ENCODE data around the gene CORO6.

CORO6 gene

DNA sequence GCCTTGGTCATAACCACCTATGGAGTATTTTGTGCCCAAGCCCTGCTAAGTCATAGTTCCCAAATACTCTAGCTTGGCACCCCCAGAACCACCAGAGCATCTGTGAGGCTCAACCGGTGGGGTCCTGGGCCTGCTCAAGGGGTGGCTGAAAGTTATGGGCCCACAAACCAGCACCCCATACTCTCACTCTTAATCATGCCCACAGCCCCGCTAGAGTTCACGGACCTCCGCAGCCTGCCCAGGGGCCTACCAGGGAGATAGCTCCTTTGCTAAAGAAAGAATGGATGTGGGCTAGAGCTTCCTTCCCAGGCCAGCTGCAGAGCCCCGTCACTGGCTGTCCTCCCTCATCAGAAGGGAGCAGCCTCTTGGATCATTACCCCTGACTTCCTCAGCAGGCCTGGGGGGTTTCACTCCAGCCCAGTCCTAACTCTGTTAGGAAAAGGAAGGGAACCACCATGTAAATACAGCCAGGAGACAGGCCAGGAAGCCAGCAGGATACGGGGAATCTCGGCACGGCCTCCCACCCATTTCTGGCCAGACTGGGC lies 34.6 kb downstream of the CORO6 start:
- TF ChIP-seq POLR2AphosphoS5 (IDR thresholded peaks at IDR 0.05; ENCODE audit: low read depth, low read length) (no peak), SIN3A (IDR thresholded peaks at IDR 0.05; ENCODE audit: borderline replicate concordance, insufficient read depth, low read length) (no peak; the same call in 1 of the 2 replicates), FOXP2 (optimal IDR thresholded peaks at IDR 0.05; ENCODE audit: borderline replicate concordance, extremely low read depth, extremely low read length, insufficient read depth) (no peak), TAF1 (IDR thresholded peaks at IDR 0.05; ENCODE audit: borderline replicate concordance, insufficient read depth, low read length) (no peak)
- TF ChIP-seq, protein P1, sequence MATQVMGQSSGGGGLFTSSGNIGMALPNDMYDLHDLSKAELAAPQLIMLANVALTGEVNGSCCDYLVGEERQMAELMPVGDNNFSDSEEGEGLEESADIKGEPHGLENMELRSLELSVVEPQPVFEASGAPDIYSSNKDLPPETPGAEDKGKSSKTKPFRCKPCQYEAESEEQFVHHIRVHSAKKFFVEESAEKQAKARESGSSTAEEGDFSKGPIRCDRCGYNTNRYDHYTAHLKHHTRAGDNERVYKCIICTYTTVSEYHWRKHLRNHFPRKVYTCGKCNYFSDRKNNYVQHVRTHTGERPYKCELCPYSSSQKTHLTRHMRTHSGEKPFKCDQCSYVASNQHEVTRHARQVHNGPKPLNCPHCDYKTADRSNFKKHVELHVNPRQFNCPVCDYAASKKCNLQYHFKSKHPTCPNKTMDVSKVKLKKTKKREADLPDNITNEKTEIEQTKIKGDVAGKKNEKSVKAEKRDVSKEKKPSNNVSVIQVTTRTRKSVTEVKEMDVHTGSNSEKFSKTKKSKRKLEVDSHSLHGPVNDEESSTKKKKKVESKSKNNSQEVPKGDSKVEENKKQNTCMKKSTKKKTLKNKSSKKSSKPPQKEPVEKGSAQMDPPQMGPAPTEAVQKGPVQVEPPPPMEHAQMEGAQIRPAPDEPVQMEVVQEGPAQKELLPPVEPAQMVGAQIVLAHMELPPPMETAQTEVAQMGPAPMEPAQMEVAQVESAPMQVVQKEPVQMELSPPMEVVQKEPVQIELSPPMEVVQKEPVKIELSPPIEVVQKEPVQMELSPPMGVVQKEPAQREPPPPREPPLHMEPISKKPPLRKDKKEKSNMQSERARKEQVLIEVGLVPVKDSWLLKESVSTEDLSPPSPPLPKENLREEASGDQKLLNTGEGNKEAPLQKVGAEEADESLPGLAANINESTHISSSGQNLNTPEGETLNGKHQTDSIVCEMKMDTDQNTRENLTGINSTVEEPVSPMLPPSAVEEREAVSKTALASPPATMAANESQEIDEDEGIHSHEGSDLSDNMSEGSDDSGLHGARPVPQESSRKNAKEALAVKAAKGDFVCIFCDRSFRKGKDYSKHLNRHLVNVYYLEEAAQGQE (IDR thresholded peaks at IDR 0.05; ENCODE audit: insufficient read depth in 1 of 2, low read depth in 2 of 2, low read length in 2 of 2), result no peak

DNA sequence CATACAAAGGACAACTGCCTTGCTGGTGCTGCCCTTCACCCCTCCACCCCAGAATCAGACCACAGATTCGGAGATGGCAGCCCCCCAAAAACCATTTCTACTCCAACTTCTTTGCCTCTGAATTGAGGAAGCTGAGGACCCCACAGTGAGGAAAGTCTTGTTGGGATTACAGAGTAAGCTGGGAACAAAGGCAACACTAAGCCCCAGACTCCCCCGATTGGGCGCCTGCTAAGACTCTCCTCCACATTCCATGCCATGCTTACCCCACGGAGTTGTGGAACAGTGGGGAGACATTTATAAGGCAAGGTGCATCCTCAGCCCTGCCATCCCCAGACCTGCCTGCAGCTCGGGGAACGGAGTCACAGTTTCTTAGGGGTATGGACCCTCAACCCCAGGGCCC lies 35.1 kb downstream of the CORO6 start:
- TF ChIP-seq POLR2AphosphoS5 (IDR thresholded peaks at IDR 0.05; ENCODE audit: low read depth, low read length) (no peak), FOXP2 (optimal IDR thresholded peaks at IDR 0.05; ENCODE audit: borderline replicate concordance, extremely low read depth, extremely low read length, insufficient read depth) (no peak), SIN3A (IDR thresholded peaks at IDR 0.05; ENCODE audit: borderline replicate concordance, insufficient read depth, low read length) (no peak), TAF1 (IDR thresholded peaks at IDR 0.05; ENCODE audit: borderline replicate concordance, insufficient read depth, low read length) (no peak)
- TF ChIP-seq, protein P1 (IDR thresholded peaks at IDR 0.05; ENCODE audit: insufficient read depth in 1 of 2, low read depth in 2 of 2, low read length in 2 of 2), result no peak

DNA sequence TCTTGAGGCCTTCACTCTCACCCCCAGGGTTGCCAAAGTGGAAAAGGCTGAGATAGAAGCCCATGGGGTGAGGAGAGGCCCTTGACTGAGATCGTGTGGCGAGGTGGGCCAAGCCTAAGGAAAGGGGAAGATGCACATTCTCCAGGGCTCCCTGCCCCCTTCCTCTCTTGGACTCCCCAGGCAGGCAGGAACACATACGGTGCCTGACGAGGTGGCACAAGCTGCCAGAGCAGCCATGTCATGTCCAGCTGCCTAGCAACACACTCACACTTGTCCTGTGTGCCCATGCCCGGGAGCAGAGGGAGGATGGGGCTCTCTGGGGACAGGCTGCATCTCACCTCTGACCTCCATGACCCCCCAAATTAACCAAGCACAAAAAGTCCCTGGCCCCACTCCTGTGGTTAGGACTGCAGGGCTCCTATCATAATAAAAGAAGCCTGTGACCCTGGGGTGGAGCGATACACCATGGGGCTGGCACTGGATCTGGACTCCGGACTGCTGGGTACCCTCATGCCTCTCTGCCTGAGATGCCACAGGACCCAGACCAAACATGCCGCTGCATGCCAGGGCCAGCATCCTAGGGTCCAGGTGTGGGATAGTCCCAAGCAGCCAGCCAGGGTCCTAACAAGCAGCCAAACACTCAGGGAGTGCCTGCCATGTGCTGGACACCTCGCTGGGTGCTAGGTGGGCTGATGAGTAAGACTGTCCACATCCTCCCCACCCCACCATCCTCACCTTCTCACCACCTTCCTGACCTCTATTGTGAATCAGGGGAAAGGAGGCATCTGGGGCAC lies 35.8 kb downstream of the CORO6 start:
- no peak for TF ChIP-seq POLR2AphosphoS5 (IDR thresholded peaks at IDR 0.05; ENCODE audit: low read depth, low read length)
- TF ChIP-seq FOXP2 (optimal IDR thresholded peaks at IDR 0.05; ENCODE audit: borderline replicate concordance, extremely low read depth, extremely low read length, insufficient read depth), result no peak
- no peak for TF ChIP-seq SIN3A (IDR thresholded peaks at IDR 0.05; ENCODE audit: borderline replicate concordance, insufficient read depth, low read length)
- TF ChIP-seq, protein P1 (IDR thresholded peaks at IDR 0.05; ENCODE audit: insufficient read depth in 1 of 2, low read depth in 2 of 2, low read length in 2 of 2), result no peak
- no peak for TF ChIP-seq TAF1 (IDR thresholded peaks at IDR 0.05; ENCODE audit: borderline replicate concordance, insufficient read depth, low read length)

DNA sequence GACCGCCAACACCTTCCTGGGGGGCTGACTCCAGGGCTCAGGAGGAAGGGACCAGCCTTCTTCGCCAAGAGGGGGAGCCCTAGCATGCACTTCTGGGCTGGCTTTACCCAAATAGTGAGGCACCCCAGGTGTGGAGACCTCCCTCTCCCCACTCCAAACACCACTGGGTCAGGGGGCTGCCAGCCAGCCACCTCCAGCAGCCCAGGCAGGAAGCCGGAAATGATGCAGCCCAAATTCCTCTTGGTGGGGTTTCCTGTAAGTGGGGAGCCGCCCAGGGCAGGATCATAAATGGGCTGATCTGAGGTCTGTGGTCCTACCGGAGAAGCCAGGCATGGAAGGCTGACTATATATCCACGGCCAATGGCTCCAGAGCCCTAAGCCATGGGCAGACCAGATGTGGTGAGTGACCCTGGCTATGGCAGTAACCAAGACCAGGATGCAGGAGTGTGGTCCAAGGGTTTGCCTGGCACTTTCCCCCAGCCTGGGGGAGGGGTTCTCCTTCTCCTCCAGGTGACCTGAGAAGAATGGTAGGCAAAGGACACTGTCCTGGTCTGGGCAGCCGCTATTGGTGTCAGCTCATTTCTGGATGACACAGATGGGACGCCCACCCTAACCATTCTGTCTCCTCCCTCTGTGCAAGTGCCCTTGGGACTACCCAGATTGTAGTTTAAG lies 37.5 kb downstream of the CORO6 start:
- TF ChIP-seq POLR2AphosphoS5 (IDR thresholded peaks at IDR 0.05; ENCODE audit: low read depth, low read length), result no peak
- TF ChIP-seq, protein P1 (IDR thresholded peaks at IDR 0.05; ENCODE audit: insufficient read depth in 1 of 2, low read depth in 2 of 2, low read length in 2 of 2), result no peak
- TF ChIP-seq TAF1 (IDR thresholded peaks at IDR 0.05; ENCODE audit: borderline replicate concordance, insufficient read depth, low read length), result no peak
